IPS DF 19.7 (cell line): ENCODE results near the gene RIMS4.

Experiments used
- DNase-seq: peaks from one replicate; pipeline ENCODE4 v3.0.0-alpha.2; 2013; ENCODE audit warnings: low read depth, low spot score

Gene RIMS4

GRCh38 chr20:44810391-44811149 lies at the start of gene RIMS4:
RIMS4 (minus strand) TSS chr20:44810546; CDS start chr20:44810271, 275 bp downstream.
- no peak for DNase-seq

GRCh38 chr20:44858606-44859360 lies 48.4 kb upstream of the RIMS4 start:
- DNase-seq = no peak

- DNase-seq = no peak
These were observed 46.6 kb upstream of the RIMS4 start for GRCh38 chr20:44856856-44857448.

GRCh38 chr20:44856442-44856841 lies 46.1 kb upstream of the RIMS4 start:
- no peak for DNase-seq

GRCh38 chr20:44851545-44851944 lies 41.2 kb upstream of the RIMS4 start:
- DNase-seq = no peak

- no peak for DNase-seq
These were observed 40.5 kb upstream of the RIMS4 start for GRCh38 chr20:44850837-44851236.

- DNase-seq = no peak
These were observed 39.9 kb upstream of the RIMS4 start for GRCh38 chr20:44850272-44850671.

GRCh38 chr20:44849703-44850102 lies 39.4 kb upstream of the RIMS4 start:
- no peak for DNase-seq

- DNase-seq = no peak
These were observed 38.1 kb upstream of the RIMS4 start for GRCh38 chr20:44848254-44849015.

GRCh38 chr20:44843876-44844275 lies 33.5 kb upstream of the RIMS4 start:
- no peak for DNase-seq

GRCh38 chr20:44841955-44842354 lies 31.6 kb upstream of the RIMS4 start:
- no peak for DNase-seq

- no peak for DNase-seq
These were observed 30.5 kb upstream of the RIMS4 start for GRCh38 chr20:44840826-44841225.

GRCh38 chr20:44839481-44839880 lies 29.1 kb upstream of the RIMS4 start:
- no peak for DNase-seq

GRCh38 chr20:44838521-44838920 lies 28.2 kb upstream of the RIMS4 start:
- no peak for DNase-seq

- DNase-seq = no peak
These were observed 27.6 kb upstream of the RIMS4 start for GRCh38 chr20:44837946-44838345.

- DNase-seq = no peak
These were observed 26.3 kb upstream of the RIMS4 start for GRCh38 chr20:44836601-44837120.

- no peak for DNase-seq
These were observed 25.4 kb upstream of the RIMS4 start for GRCh38 chr20:44835661-44836221.

- no peak for DNase-seq
These were observed 24.8 kb upstream of the RIMS4 start for GRCh38 chr20:44835116-44835515.

- no peak for DNase-seq
These were observed 24.3 kb upstream of the RIMS4 start for GRCh38 chr20:44834693-44835092.

GRCh38 chr20:44833437-44833836 lies 23.1 kb upstream of the RIMS4 start:
- DNase-seq = no peak

- DNase-seq = no peak
These were observed 22.4 kb upstream of the RIMS4 start for GRCh38 chr20:44832724-44833123.
